HepG2 (cell line): ENCODE results near the gene SCAF4. TPM values are rescaled to one million over a fixed set of nuclear protein-coding genes. Genes with fewer than 3 reads are reported as not detected.

Source experiments
- ARHGAP35 ChIP-seq: sonication (generic); formaldehyde crosslinking; IDR thresholded peaks from 2 replicates; pipeline ENCODE4 v1.9.0; 2022; ENCODE audit warnings: mild to moderate bottlenecking, inconsistent platforms, moderate library complexity, missing genetic modification reagents, borderline replicate concordance
- ELF1 ChIP-seq: sonication (generic); formaldehyde crosslinking; IDR thresholded peaks from 2 replicates; pipeline ENCODE4 v1.4.0; 2020; ENCODE audit warnings: missing genetic modification reagents
- HNRNPUL1 ChIP-seq: fragments of 200-400 bp; formaldehyde crosslinking; IDR thresholded peaks from 2 replicates; pipeline ENCODE4 v1.6.1; 2017; ENCODE audit warnings: low read depth, mild to moderate bottlenecking, low read length, moderate library complexity
- JARID2 ChIP-seq: sonication (generic); formaldehyde crosslinking; IDR thresholded peaks from 2 replicates; pipeline ENCODE4 v1.8.1; 2023; ENCODE audit warnings: missing genetic modification reagents, inconsistent platforms; ENCODE audit not compliant: insufficient replicate concordance
- KAT8 ChIP-seq: IDR thresholded peaks from 2 replicates; pipeline ENCODE4 v1.6.1; 2016; ENCODE audit warnings: missing genetic modification reagents, missing compliant biosample characterization
- KDM3A ChIP-seq: IDR thresholded peaks from 2 replicates; pipeline ENCODE4 v1.6.1; 2018; ENCODE audit warnings: low read depth, missing compliant biosample characterization
- KDM6A ChIP-seq: IDR thresholded peaks from 2 replicates; pipeline ENCODE4 v1.6.1; 2016; ENCODE audit warnings: low read depth
- MTF2 ChIP-seq: sonication (generic); formaldehyde crosslinking; IDR thresholded peaks from 2 replicates; pipeline ENCODE4 v1.5.0; 2020; ENCODE audit warnings: missing genetic modification reagents, borderline replicate concordance
- MYC ChIP-seq: sonication (generic); formaldehyde crosslinking; IDR thresholded peaks from 2 replicates; pipeline ENCODE4 v1.9.0; 2021; ENCODE audit warnings: missing genetic modification reagents, borderline replicate concordance
- PAX8 ChIP-seq: sonication (generic); formaldehyde crosslinking; IDR thresholded peaks from 2 replicates; pipeline ENCODE4 v1.8.0; 2022; ENCODE audit warnings: mild to moderate bottlenecking, missing genetic modification reagents, borderline replicate concordance
- RNF2 ChIP-seq: fragments of 450-650 bp; conservative IDR thresholded peaks from 2 replicates; pipeline ENCODE4 v1.6.1; 2016; ENCODE audit warnings: low read depth
- SIX1 ChIP-seq: sonication (generic); formaldehyde crosslinking; IDR thresholded peaks from 2 replicates; pipeline ENCODE4 v1.4.0; 2020; ENCODE audit warnings: missing genetic modification reagents, borderline replicate concordance
- SNAPC2 ChIP-seq: sonication (generic); formaldehyde crosslinking; IDR thresholded peaks from 2 replicates; pipeline ENCODE4 v1.8.1; 2022; ENCODE audit warnings: mild to moderate bottlenecking, missing genetic modification reagents
- SPEN ChIP-seq: sonication (generic); formaldehyde crosslinking; IDR thresholded peaks from 2 replicates; pipeline ENCODE4 v1.5.1; 2020; ENCODE audit warnings: low read depth, mild to moderate bottlenecking, missing genetic modification reagents
- SRSF1 ChIP-seq: fragments of 200-400 bp; formaldehyde crosslinking; optimal IDR thresholded peaks from 2 replicates; pipeline ENCODE3; 2017; ENCODE audit warnings: mild to moderate bottlenecking, low read depth, low read length, moderate library complexity
- TAF15 ChIP-seq: fragments of 200-400 bp; formaldehyde crosslinking; IDR thresholded peaks from one replicate; pipeline ENCODE4 v1.6.1; 2018; ENCODE audit warnings: mild to moderate bottlenecking, low read depth, low read length; ENCODE audit not compliant: poor library complexity, severe bottlenecking
- TARDBP ChIP-seq: sonication (generic); formaldehyde crosslinking; IDR thresholded peaks from 2 replicates; pipeline ENCODE4 v1.8.0; 2022; ENCODE audit warnings: mild to moderate bottlenecking, missing genetic modification reagents
- TGIF2 ChIP-seq: IDR thresholded peaks from 2 replicates; pipeline ENCODE4 v1.6.1; 2016; ENCODE audit warnings: control low read depth, missing compliant biosample characterization
- YEATS2 ChIP-seq: sonication (generic); formaldehyde crosslinking; IDR thresholded peaks from 2 replicates; pipeline ENCODE4 v1.4.0; 2020; ENCODE audit warnings: missing genetic modification reagents, borderline replicate concordance
- ZMYM4 ChIP-seq: sonication (generic); formaldehyde crosslinking; IDR thresholded peaks from 2 replicates; pipeline ENCODE4 v1.8.1; 2023; ENCODE audit warnings: mild to moderate bottlenecking, missing genetic modification reagents
- ZNF484 ChIP-seq: sonication (generic); formaldehyde crosslinking; IDR thresholded peaks from 2 replicates; pipeline ENCODE4 v1.5.1; 2020; ENCODE audit warnings: mild to moderate bottlenecking, low read depth, missing genetic modification reagents, borderline replicate concordance
- ZNF589 ChIP-seq: sonication (generic); formaldehyde crosslinking; conservative IDR thresholded peaks from 2 replicates; pipeline ENCODE4 v1.8.0; 2022; ENCODE audit warnings: mild to moderate bottlenecking, moderate library complexity, missing genetic modification reagents
- ZNF644 ChIP-seq: IDR thresholded peaks from 2 replicates; pipeline ENCODE4 v1.6.1; 2016; ENCODE audit warnings: low read depth
- ZNF775 ChIP-seq: sonication (generic); formaldehyde crosslinking; IDR thresholded peaks from 2 replicates; pipeline ENCODE4 v1.4.0; 2020; ENCODE audit warnings: missing genetic modification reagents, mild to moderate bottlenecking, moderate library complexity, borderline replicate concordance
- polyA plus RNA-seq, 8 experiments: library from polyadenylated mRNA; depleted of rRNA in 3 of 8; stranded (reverse) in 7 of 8; unstranded in 1 of 8; fragments of >200 nt; fragmentation: Illumina TruSeq in 4 of 8; extraction: Trizol in 4 of 8; gene quantifications; 2 replicates each; pipeline versions ENCODE4 v1.2.1 to v1.2.3, GENCODE V29; 2011 to 2016; ENCODE audit warnings: low read depth in 4 of 8, missing spikeins in 1 of 8, mixed read lengths in 1 of 8; ENCODE audit not compliant: insufficient read depth in 1 of 8
- total RNA-seq, 5 experiments: library from RNA; depleted of rRNA; stranded (reverse); fragments of >200 nt; fragmentation: Illumina TruSeq; extraction: Trizol; gene quantifications; 2 replicates each; pipeline ENCODE4 v1.2.3, GENCODE V29; 2016; ENCODE audit warnings: low read depth in 1 of 5
- TF ChIP-seq, protein P1 (sequence below): IDR thresholded peaks from 2 replicates; pipeline ENCODE4 v1.6.1; 2018; ENCODE audit warnings: missing genetic modification reagents
- TF ChIP-seq, protein P2 (sequence below): sonication (generic); formaldehyde crosslinking; IDR thresholded peaks from 2 replicates; pipeline ENCODE4 v1.5.0; 2020; ENCODE audit warnings: mild to moderate bottlenecking, missing genetic modification reagents, borderline replicate concordance
- TF ChIP-seq, protein P3 (sequence below): IDR thresholded peaks from 2 replicates; pipeline ENCODE4 v1.6.1; 2016

SCAF4 gene
- total and polyA plus RNA-seq, 2 of the 13 experiments (the other 11 are each of a cell fraction or from before 2014, with no cell fraction given) = 9.1 to 11.5 TPM

DNA sequence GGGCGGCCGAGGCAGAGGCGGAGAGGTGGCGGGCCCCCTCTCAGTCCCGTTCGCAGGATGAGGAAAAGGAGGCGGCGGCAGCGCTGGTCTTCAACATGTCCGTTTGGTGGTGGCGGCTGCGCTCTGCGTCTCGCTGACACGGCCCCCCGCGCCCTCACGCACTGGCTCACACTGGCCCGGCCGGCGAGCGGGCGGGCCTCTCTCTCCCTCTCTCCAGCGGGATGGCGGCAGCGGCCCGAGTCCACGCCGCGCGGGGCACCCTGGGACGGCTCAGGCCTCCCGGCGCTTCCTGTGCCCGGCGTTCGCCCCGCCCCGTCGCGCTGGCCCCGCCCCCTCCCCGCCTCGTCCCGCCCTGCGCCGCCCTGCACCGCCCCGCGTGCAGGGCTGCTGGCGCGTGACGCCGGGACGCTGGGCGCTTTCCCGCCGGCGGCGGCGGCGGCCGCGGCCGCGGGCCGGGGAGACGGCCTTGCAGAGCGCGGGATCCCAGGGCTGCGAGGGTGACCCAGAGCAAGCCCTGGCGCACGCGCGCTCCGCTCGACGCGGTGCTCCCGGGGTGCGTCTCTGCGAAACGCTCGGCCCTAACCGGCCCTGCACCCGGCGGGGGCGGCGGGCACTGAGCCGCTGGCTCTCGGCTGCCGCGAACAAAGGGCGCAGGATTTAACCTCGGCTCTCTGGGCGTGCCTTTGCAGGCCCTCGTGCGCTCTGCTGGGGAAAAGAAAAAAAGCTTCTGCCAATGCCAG is at the start of gene SCAF4 (continued):
- TF ChIP-seq ZNF589 (CRISPR knock-in tag) (0 out of 2 replicates have a peak, but pooled peaks have one; percentile 29), KDM6A (CRISPR knock-in tag) (no peak), SPEN (peak; percentile 50; the same call in 1 of the 2 replicates), ARHGAP35 (CRISPR knock-in tag) (0 out of 2 replicates have a peak, but pooled peaks have one; percentile 53), KDM3A (CRISPR knock-in tag) (no peak), YEATS2 (CRISPR knock-in tag) (0 out of 2 replicates have a peak, but pooled peaks have one; percentile 23), ZMYM4 (peak; percentile 65; the same call in 1 of the 2 replicates), JARID2 (CRISPR knock-in tag) (no peak), RNF2 (peak; percentile 81; the same call in 1 of the 2 replicates), ZNF484 (no peak), ELF1 (CRISPR knock-in tag) (no peak), TGIF2 (peak; percentile 38; the same call in 1 of the 2 replicates), KAT8 (CRISPR knock-in tag) (peak; percentile 14; the same call in 1 of the 2 replicates), TARDBP (CRISPR knock-in tag) (peak; percentile 39; the same call in 1 of the 2 replicates), MYC (peak; percentile 75), HNRNPUL1 (no peak), SRSF1 (peak; percentile 33), MTF2 (CRISPR knock-in tag) (no peak), ZNF775 (CRISPR knock-in tag) (no peak), SNAPC2 (CRISPR knock-in tag) (no peak), PAX8 (CRISPR knock-in tag) (no peak), TAF15 (peak; percentile 26), SIX1 (CRISPR knock-in tag) (no peak), ZNF644 (no peak)
- TF ChIP-seq, protein P1, sequence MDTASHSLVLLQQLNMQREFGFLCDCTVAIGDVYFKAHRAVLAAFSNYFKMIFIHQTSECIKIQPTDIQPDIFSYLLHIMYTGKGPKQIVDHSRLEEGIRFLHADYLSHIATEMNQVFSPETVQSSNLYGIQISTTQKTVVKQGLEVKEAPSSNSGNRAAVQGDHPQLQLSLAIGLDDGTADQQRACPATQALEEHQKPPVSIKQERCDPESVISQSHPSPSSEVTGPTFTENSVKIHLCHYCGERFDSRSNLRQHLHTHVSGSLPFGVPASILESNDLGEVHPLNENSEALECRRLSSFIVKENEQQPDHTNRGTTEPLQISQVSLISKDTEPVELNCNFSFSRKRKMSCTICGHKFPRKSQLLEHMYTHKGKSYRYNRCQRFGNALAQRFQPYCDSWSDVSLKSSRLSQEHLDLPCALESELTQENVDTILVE = no peak
- TF ChIP-seq, protein P2, sequence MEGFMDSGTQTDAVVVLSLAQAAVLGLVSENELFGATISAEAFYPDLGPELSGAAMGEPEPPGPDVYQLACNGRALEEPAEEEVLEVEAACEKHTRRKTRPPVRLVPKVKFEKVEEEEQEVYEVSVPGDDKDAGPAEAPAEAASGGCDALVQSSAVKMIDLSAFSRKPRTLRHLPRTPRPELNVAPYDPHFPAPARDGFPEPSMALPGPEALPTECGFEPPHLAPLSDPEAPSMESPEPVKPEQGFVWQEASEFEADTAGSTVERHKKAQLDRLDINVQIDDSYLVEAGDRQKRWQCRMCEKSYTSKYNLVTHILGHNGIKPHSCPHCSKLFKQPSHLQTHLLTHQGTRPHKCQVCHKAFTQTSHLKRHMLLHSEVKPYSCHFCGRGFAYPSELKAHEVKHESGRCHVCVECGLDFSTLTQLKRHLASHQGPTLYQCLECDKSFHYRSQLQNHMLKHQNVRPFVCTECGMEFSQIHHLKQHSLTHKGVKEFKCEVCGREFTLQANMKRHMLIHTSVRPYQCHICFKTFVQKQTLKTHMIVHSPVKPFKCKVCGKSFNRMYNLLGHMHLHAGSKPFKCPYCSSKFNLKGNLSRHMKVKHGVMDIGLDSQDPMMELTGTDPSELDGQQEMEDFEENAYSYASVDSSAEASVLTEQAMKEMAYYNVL = no peak
- TF ChIP-seq, protein P3, sequence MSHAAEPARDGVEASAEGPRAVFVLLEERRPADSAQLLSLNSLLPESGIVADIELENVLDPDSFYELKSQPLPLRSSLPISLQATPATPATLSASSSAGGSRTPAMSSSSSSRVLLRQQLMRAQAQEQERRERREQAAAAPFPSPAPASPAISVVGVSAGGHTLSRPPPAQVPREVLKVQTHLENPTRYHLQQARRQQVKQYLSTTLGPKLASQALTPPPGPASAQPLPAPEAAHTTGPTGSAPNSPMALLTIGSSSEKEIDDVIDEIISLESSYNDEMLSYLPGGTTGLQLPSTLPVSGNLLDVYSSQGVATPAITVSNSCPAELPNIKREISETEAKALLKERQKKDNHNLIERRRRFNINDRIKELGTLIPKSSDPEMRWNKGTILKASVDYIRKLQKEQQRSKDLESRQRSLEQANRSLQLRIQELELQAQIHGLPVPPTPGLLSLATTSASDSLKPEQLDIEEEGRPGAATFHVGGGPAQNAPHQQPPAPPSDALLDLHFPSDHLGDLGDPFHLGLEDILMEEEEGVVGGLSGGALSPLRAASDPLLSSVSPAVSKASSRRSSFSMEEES = peak; percentile 7; the same call in 1 of the 2 replicates
